CD14-positive monocyte (primary cell): ENCODE measurements around the gene SELENOO. TPM values are rescaled to one million over a fixed set of nuclear protein-coding genes. Genes with fewer than 3 reads are reported as not detected.
A peak's percentile ranks its signal among the peaks of the same experiment; 100 is the strongest.

ENCODE experiments used
- DNase-seq, 3 donors: peaks; one replicate each; pipeline ENCODE4 v3.0.0-alpha.2; 2011 to 2022
- H2AFZ ChIP-seq: 2 replicates; pipeline ENCODE4 v1.6.0; 2012; ENCODE audit warnings: mild to moderate bottlenecking, low read depth, low read length, inconsistent platforms; ENCODE audit not compliant: insufficient read depth, poor library complexity, severe bottlenecking
- H3K27ac ChIP-seq, 2 donors: 1 replicate in 1 of 2; 2 replicates in 1 of 2; pipeline ENCODE4 v1.5.1; 2012 to 2013; ENCODE audit warnings: low read length in 2 of 2, control low read depth in 1 of 2, inconsistent platforms in 1 of 2, low read depth in 1 of 2, mild to moderate bottlenecking in 1 of 2
- H3K27me3 ChIP-seq, 2 donors: one replicate each; pipeline versions ENCODE4 v1.6.0 to v1.6.1; 2011 to 2013; ENCODE audit warnings: low read length in 2 of 2; ENCODE audit not compliant: control insufficient read depth in 2 of 2, insufficient read depth in 2 of 2
- H3K36me3 ChIP-seq, 2 donors: replicated peaks in 1 of 2; 1 replicate in 1 of 2; 2 replicates in 1 of 2; pipeline versions ENCODE4 v1.5.1 to v1.6.1; 2012 to 2013; ENCODE audit warnings: low read length in 2 of 2, control low read depth in 1 of 2, inconsistent platforms in 1 of 2, mild to moderate bottlenecking in 1 of 2; ENCODE audit not compliant: insufficient read depth in 2 of 2, control insufficient read depth in 1 of 2
- H3K4me1 ChIP-seq, 2 donors: 1 replicate in 1 of 2; 2 replicates in 1 of 2; pipeline versions ENCODE4 v1.5.1 to v1.6.1; 2012 to 2013; ENCODE audit warnings: low read length in 2 of 2, control low read depth in 1 of 2, inconsistent platforms in 1 of 2, mild to moderate bottlenecking in 1 of 2, moderate library complexity in 1 of 2; ENCODE audit not compliant: insufficient read depth in 2 of 2, control insufficient read depth in 1 of 2
- H3K4me2 ChIP-seq: replicated peaks from 2 replicates; pipeline ENCODE3; 2012; ENCODE audit warnings: low read length, moderate library complexity, mild to moderate bottlenecking; ENCODE audit not compliant: poor library complexity, severe bottlenecking; ENCODE audit errors: extremely low read depth
- H3K4me3 ChIP-seq, 3 experiments: fragments of 200-600 bp in 1 of 3; sonication (generic) in 1 of 3; replicated peaks in 1 of 3; 1 replicate in 2 of 3; 2 replicates in 1 of 3; pipeline ENCODE4 v1.5.1; 2011 to 2013; ENCODE audit warnings: low read length in 3 of 3, mild to moderate bottlenecking in 3 of 3, control low read depth in 2 of 3, low read depth in 2 of 3, inconsistent platforms in 1 of 3, moderate library complexity in 1 of 3
- H3K79me2 ChIP-seq: 2 replicates; pipeline ENCODE4 v1.6.0; 2012; ENCODE audit warnings: mild to moderate bottlenecking, control low read depth, inconsistent platforms, low read length, moderate library complexity; ENCODE audit not compliant: insufficient read depth
- H3K9ac ChIP-seq: 2 replicates; pipeline ENCODE4 v1.6.0; 2017; ENCODE audit warnings: low read length, mild to moderate bottlenecking; ENCODE audit not compliant: insufficient read depth, poor library complexity, severe bottlenecking
- H3K9me3 ChIP-seq, 2 donors: replicated peaks in 1 of 2; 1 replicate in 1 of 2; 2 replicates in 1 of 2; pipeline versions ENCODE4 v1.5.1 to v1.6.1; 2012 to 2013; ENCODE audit warnings: low read length in 2 of 2, control low read depth in 1 of 2; ENCODE audit not compliant: control insufficient read depth in 1 of 2, insufficient read depth in 1 of 2
- H4K20me1 ChIP-seq: 2 replicates; pipeline ENCODE4 v1.6.0; 2012; ENCODE audit warnings: mild to moderate bottlenecking, low read length, control low read depth, moderate library complexity; ENCODE audit not compliant: insufficient read depth
- H3K27ac Mint-ChIP-seq, 7 donors: one replicate each; pipeline ENCODE4 v1.8.0; 2020; ENCODE audit warnings: mild to moderate bottlenecking in 7 of 7, mixed read lengths in 7 of 7, moderate library complexity in 6 of 7, inconsistent platforms in 2 of 7
- H3K27me3 Mint-ChIP-seq, 3 donors: one replicate each; pipeline ENCODE4 v1.8.0; 2021 to 2022; ENCODE audit warnings: low read depth in 3 of 3, mild to moderate bottlenecking in 3 of 3, mixed read lengths in 3 of 3, moderate library complexity in 3 of 3, inconsistent platforms in 1 of 3
- H3K36me3 Mint-ChIP-seq, 2 donors: one replicate each; pipeline ENCODE4 v1.8.0; 2020; ENCODE audit warnings: mixed read lengths in 2 of 2, inconsistent platforms in 1 of 2, mild to moderate bottlenecking in 1 of 2
- H3K4me1 Mint-ChIP-seq: one replicate; pipeline ENCODE4 v1.8.0; 2020; ENCODE audit warnings: mild to moderate bottlenecking, mixed read lengths
- H3K4me3 Mint-ChIP-seq, 2 donors: one replicate each; pipeline ENCODE4 v1.8.0; 2020; ENCODE audit warnings: mild to moderate bottlenecking in 2 of 2, mixed read lengths in 2 of 2, moderate library complexity in 1 of 2
- H3K9me3 Mint-ChIP-seq, 7 donors: one replicate each; pipeline ENCODE4 v1.8.0; 2020 to 2022; ENCODE audit warnings: mixed read lengths in 7 of 7, mild to moderate bottlenecking in 6 of 7, moderate library complexity in 6 of 7, inconsistent platforms in 2 of 7
- CTCF ChIP-seq: fragments of 200-600 bp; IDR thresholded peaks from one replicate; pipeline ENCODE4 v1.8.0; 2022; ENCODE audit warnings: antibody characterized with exemption, mild to moderate bottlenecking
- WGBS: methylation state at CpG from one replicate; pipeline ENCODE4 v1.1.5; 2013; ENCODE audit warnings: missing lambda C conversion rate; ENCODE audit not compliant: insufficient coverage; 5-methylcytosine and 5-hydroxymethylcytosine counted together
- intact Hi-C, 2 donors: fragments of 100-400 bp; cut with micrococcal nuclease; formaldehyde crosslinking; loops; one replicate each; pipeline versions ENCODE4 v1.15.0 to v1.15.1; 2023
- polyA plus RNA-seq, 3 donors: library from polyadenylated mRNA; depleted of rRNA in 1 of 3; unstranded in 2 of 3; stranded (reverse) in 1 of 3; fragments of 300-500 nt in 2 of 3; fragments of >200 nt in 1 of 3; fragmentation: Illumina TruSeq in 2 of 3; gene quantifications; 1 replicate in 2 of 3; 2 replicates in 1 of 3; pipeline ENCODE4 v1.2.3, GENCODE V29; 2012 to 2021

SELENOO gene
- polyA plus RNA-seq, 3 donors = 2.7 to 76.9 (median 8.7) TPM

DNA sequence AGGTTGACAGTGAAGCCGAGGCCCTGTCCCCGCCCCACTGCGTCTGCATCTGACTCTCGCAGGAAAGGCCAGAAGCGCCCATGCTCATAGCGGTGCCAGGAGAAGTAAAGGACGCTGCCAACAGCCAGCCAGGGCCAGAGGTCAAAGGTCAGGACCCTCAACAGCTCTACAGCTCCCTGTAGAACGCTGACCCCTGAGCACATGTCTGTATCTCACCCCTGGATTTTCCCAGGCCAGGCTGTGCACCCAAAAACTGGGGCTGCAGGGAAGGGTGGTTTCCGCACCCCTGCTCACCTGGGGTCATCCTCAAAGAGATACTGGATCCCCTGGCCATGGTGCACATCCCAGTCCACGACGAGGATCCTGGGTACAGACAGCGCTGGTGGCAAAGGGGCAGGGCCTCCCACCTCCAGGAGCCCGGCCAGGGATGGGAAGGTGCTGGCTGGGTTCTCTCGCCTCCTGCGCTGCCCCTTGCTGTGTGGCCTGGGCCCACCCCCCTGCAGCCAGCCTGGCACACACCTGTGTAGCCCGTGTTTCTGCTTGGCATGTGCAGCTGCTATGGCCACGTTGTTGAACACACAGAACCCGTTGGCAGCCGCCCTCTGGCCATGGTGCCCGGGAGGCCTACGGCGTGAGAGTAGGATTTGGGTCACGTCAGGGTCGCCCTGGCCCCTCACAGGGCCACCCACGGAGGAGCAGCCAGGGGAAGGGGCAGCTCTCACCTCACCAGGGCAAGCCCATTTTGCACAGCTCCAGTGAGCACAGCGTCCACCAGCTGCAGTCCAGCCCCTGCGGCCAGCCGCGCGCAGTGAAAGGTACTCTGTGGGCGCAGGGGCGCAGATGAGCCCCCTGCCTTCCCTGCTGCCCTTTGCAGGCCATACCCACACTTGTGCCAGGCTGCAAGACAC is 48.8 kb downstream of the SELENOO start:
- peaks cover 30% of the 10 kb centered on the region for H3K79me2 ChIP-seq
- Mint-ChIP-seq H3K36me3 (peaks cover 8 to 20% of the 10 kb centered on the region in 2 donors), H3K4me1 (peaks cover 26% of the 10 kb centered on the region), H3K4me3 (peak overlapping the region; percentile 83 to 92), H3K27me3 (no peaks in the 10 kb centered on the region), H3K9me3 (no peaks in the 10 kb centered on the region), H3K27ac (peak overlapping the region in 1 of 7 donors; percentile 40)
- H3K27me3 ChIP-seq = no peaks in the 10 kb centered on the region
- peaks cover 15 to 35% of the 10 kb centered on the region in 2 donors for H3K36me3 ChIP-seq
- DNase-seq = no peak
- no peaks in the 10 kb centered on the region for H3K9me3 ChIP-seq
- peak overlapping the region; percentile 80 for H3K9ac ChIP-seq
- H4K20me1 ChIP-seq = peaks cover 17% of the 10 kb centered on the region
- H2AFZ ChIP-seq = no peak overlapping the region
- no peak for TF ChIP-seq CTCF
- peaks cover 39 to 53% of the 10 kb centered on the region in 2 donors for H3K4me1 ChIP-seq
- peak overlapping the region in 1 of 2 donors; percentile 76 for H3K27ac ChIP-seq
- WGBS = 96% methylated on average over 32 of the region's 32 CpGs
- peak overlapping the region in 1 of 3 experiments; percentile 96 for H3K4me3 ChIP-seq
- intact Hi-C loops = loop anchor here (5.0 kb wide), 2 partner anchors 248 to 373 kb away; no protein-coding TSS in a partner anchor
- H3K4me2 ChIP-seq = peak overlapping the region; percentile 99

DNA sequence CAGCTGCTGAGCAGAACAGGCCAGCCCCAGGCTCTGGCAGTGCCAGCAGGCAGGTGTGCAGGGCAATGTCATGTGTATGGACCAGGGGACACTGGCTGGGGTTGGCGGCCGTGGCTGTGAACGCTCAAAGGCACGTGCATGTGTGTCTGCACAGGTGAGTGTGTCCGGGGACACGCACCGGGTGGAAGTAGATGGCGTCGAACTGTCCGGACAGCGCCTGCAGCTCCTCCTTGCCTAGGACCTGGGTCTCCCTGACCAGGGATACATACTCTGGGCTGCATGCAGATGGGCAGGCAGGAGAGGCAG is 49.4 kb downstream of the SELENOO start:
- Histone ChIP-seq H3K4me3 (peak overlapping the region; percentile 72 to 96 (median 92)), H3K27ac (peak overlapping the region in 1 of 2 donors; percentile 76), H3K4me2 (peak overlapping the region; percentile 99), H3K9me3 (no peaks in the 10 kb centered on the region), H2AFZ (peak overlapping the region; percentile 93), H3K4me1 (peaks cover 39 to 53% of the 10 kb centered on the region in 2 donors), H4K20me1 (peaks cover 17% of the 10 kb centered on the region), H3K9ac (peak overlapping the region; percentile 80), H3K79me2 (peaks cover 29% of the 10 kb centered on the region), H3K36me3 (peaks cover 15 to 35% of the 10 kb centered on the region in 2 donors), H3K27me3 (no peaks in the 10 kb centered on the region)
- WGBS = 86% methylated on average over 11 of the region's 11 CpGs
- H3K36me3 Mint-ChIP-seq = peaks cover 8 to 20% of the 10 kb centered on the region in 2 donors
- TF ChIP-seq CTCF = no peak
- no peak for DNase-seq
- no peaks in the 10 kb centered on the region for H3K9me3 Mint-ChIP-seq
- peaks cover 0 to 2% (median 0%) of the 10 kb centered on the region in 3 donors for H3K27me3 Mint-ChIP-seq
- intact Hi-C loops = loop anchor here (5.0 kb wide), 2 partner anchors 247 to 372 kb away; no protein-coding TSS in a partner anchor
- peak overlapping the region; percentile 83 to 92 for H3K4me3 Mint-ChIP-seq
- H3K27ac Mint-ChIP-seq = peak overlapping the region in 4 of 7 donors; percentile 16 to 80 (median 40)
- peaks cover 24% of the 10 kb centered on the region for H3K4me1 Mint-ChIP-seq
